Measurements from ENCODE around the gene DGLUCY. TPM values are rescaled to one million over a fixed set of nuclear protein-coding genes. Genes with fewer than 3 reads are reported as not detected.

Gene DGLUCY
- total RNA-seq, 1 experiment from 2014 or later, result 26.7 TPM

DNA sequence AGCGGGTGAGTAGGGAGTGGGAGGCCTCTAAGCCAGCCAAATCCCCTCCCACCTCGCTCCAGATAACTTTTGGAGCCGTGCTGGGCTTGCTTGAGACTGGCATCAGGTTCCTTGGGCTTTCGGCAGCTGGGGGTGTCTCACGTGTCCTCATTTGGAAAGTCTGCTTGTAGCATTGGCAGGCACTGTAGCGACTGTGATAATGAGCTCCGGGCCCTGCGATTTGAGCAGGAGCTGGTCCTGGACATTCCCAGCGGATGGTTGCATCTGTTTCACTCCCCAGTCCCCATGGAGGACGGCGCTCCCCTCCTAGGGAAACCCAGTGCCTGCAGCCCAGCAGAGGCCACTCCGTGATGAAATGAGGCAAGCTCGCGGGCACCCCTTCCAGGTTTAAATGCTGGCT lies 49.4 kb downstream of the DGLUCY start:
- POLR2A ChIA-PET (ENCODE audit: low non-redundant PET), result no interaction called here
- intact Hi-C loops (cut with micrococcal nuclease; ENCODE audit: unreplicated experiment), result no loop called here
- BruUV-seq (replicated peaks), result no TSS peak

GRCh38 chr14:91164676-91165075 lies 50.8 kb downstream of the DGLUCY start:
- POLR2A ChIA-PET (ENCODE audit: low non-redundant PET), result no interaction called here
- Histone ChIP-seq H3K9me3 (ENCODE audit: low read depth, low read length, poor library complexity, severe bottlenecking) (no peaks in the 10 kb centered on the region), H3K27me3 (replicated peaks; ENCODE audit: insufficient read depth, low read depth, low read length, poor library complexity) (no peaks in the 10 kb centered on the region), H3K4me1 (ENCODE audit: insufficient read depth, low read length, poor library complexity, severe bottlenecking) (peaks cover 15% of the 10 kb centered on the region), H3K4me3 (ENCODE audit: low read depth, low read length, poor library complexity, severe bottlenecking) (no peak overlapping the region), H3K27ac (ENCODE audit: low read depth, low read length, poor library complexity, severe bottlenecking) (no peak overlapping the region), H3K36me3 (ENCODE audit: insufficient read depth, low read length, poor library complexity, severe bottlenecking) (peaks cover 9% of the 10 kb centered on the region)
- CTCF ChIA-PET, result no interaction called here
- no TSS peak for BruUV-seq (replicated peaks)
- TF ChIP-seq CTCF (conservative IDR thresholded peaks at IDR 0.05; ENCODE audit: low read depth, low read length) (no peak), EZH2 (IDR thresholded peaks at IDR 0.05; ENCODE audit: borderline replicate concordance, low read depth, low read length, poor library complexity, severe bottlenecking) (no peak)
- intact Hi-C loops (cut with micrococcal nuclease; ENCODE audit: unreplicated experiment), result no loop called here
- DNase-seq (ENCODE audit: low spot score), result no peak

More for the DNA sequence above, 49.4 kb downstream of the DGLUCY start:
- Histone ChIP-seq H3K27me3 (replicated peaks; ENCODE audit: insufficient read depth, low read depth, low read length, poor library complexity) (no peaks in the 10 kb centered on the region), H3K36me3 (ENCODE audit: insufficient read depth, low read length, poor library complexity, severe bottlenecking) (peaks cover 12% of the 10 kb centered on the region), H3K9me3 (ENCODE audit: low read depth, low read length, poor library complexity, severe bottlenecking) (no peaks in the 10 kb centered on the region), H3K4me1 (ENCODE audit: insufficient read depth, low read length, poor library complexity, severe bottlenecking) (peaks cover 11% of the 10 kb centered on the region), H3K27ac (ENCODE audit: low read depth, low read length, poor library complexity, severe bottlenecking) (no peak overlapping the region), H3K4me3 (ENCODE audit: low read depth, low read length, poor library complexity, severe bottlenecking) (no peak overlapping the region)
- TF ChIP-seq EZH2 (IDR thresholded peaks at IDR 0.05; ENCODE audit: borderline replicate concordance, low read depth, low read length, poor library complexity, severe bottlenecking) (no peak), CTCF (conservative IDR thresholded peaks at IDR 0.05; ENCODE audit: low read depth, low read length) (no peak)
- peak; percentile 76 for DNase-seq (ENCODE audit: low spot score)
- CTCF ChIA-PET, result no interaction called here

DNA sequence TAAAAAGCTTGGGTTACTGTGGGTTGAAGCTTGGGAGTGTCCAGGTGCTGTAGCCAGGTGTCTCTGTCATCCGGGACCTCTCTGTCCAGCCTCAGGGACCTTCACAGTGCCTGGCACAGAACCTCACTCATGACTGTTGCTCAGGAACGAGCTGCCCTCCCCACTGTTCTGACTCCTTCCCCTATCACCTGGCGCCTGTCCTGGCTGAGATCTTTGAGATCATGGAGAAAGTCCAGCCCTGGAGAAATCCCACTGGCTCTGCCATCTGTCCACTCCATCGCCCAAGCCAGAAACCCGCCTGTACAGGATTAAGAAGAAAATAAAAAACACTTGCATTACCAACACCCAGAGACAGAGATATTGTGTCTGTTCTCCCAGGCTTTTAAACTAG lies 53.5 kb downstream of the DGLUCY start:
- Histone ChIP-seq H3K4me1 (ENCODE audit: insufficient read depth, low read length, poor library complexity, severe bottlenecking) (peaks cover 33% of the 10 kb centered on the region), H3K9me3 (ENCODE audit: low read depth, low read length, poor library complexity, severe bottlenecking) (no peaks in the 10 kb centered on the region), H3K27ac (ENCODE audit: low read depth, low read length, poor library complexity, severe bottlenecking) (no peak overlapping the region), H3K4me3 (ENCODE audit: low read depth, low read length, poor library complexity, severe bottlenecking) (no peak overlapping the region), H3K27me3 (replicated peaks; ENCODE audit: insufficient read depth, low read depth, low read length, poor library complexity) (no peaks in the 10 kb centered on the region), H3K36me3 (ENCODE audit: insufficient read depth, low read length, poor library complexity, severe bottlenecking) (no peaks in the 10 kb centered on the region)
- no peak for DNase-seq (ENCODE audit: low spot score)
- no TSS peak for BruUV-seq (replicated peaks)
- POLR2A ChIA-PET (ENCODE audit: low non-redundant PET), result no interaction called here
- CTCF ChIA-PET, result no interaction called here
- intact Hi-C loops (cut with micrococcal nuclease; ENCODE audit: unreplicated experiment), result no loop called here
- TF ChIP-seq EZH2 (IDR thresholded peaks at IDR 0.05; ENCODE audit: borderline replicate concordance, low read depth, low read length, poor library complexity, severe bottlenecking), result no peak
- no peak for TF ChIP-seq CTCF (conservative IDR thresholded peaks at IDR 0.05; ENCODE audit: low read depth, low read length)
